IPS-11a (cell line): Measurements from ENCODE around the gene TCF20.

Source experiments
- H3K4me3 ChIP-seq: one replicate; pipeline ENCODE4 v1.5.1; 2013; ENCODE audit warnings: low read depth, low read length, control low read depth

Gene TCF20

DNA sequence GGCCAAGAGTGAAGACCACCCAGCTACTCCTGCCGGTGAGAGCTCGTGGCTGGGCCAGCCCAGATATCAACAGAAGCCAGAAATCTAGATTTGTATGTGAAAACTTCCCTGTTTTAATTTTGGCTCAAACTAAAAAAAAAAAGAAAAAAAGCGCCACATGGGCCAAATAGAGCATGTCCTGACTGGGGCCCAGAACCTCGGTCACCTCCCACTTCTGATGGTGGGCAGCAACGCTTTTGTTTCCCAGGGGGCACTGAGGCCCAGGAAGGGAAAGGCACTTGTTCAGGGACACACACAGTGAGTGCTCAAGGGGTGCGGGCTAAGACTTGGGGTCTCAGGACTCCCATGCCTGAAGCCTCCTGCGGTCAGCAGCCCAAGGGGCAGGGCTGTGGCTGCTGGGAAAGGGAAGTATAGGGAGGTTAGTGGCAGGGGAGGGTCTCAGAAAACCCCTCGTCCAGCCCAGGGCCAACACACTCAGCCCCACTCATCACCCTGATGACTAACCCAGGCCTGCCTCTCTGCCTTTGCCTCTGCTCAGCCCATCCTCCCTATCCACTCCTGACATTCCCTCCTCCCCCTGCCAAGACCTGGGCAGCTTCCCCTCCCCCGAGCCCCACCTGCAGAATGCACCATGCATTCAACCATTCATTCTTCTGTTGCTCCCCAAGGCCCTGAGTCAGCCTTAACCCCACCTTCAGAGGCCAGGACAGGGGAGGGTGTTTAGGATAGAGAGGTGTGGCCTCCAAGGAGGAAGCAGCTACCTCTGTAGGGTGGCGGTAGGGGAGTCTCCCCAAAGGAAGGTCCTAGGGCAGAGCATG is 30.0 kb upstream of the TCF20 start:
- no peak overlapping the region for H3K4me3 ChIP-seq

DNA sequence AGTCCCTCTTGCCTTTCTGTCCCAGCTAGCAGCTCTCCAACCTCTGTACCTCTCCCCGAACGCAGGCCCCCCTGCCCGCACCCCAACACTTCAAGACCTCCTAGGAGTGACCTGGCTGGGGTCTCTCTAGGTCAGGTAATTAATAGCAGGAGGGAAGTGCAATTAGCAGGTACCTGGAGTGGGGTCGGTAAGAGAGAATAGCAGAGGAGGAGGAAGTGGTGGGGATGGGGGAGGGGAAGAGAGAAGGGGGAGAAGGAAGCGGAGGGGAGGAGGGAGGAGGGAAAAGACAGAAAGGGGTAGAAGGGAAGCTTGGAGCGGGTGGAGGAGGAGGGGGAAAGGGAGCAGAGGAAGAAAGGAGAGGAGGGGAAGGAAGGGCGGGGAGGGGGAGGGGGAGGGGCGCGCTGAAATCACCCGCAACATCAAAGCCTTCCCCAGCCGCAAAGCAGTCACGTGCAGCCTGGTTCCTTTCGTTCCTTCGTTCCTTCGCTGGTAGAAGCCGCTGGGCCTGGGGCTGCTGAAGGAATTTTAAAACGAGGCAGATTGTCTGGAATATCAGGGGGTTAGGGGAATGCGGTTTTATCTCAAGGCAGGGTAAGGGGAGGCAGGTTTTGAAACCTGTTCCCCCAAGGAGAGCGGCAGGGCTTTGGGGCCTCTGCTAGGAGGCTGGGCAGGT is 29.3 kb upstream of the TCF20 start:
- H3K4me3 ChIP-seq = no peak overlapping the region

DNA sequence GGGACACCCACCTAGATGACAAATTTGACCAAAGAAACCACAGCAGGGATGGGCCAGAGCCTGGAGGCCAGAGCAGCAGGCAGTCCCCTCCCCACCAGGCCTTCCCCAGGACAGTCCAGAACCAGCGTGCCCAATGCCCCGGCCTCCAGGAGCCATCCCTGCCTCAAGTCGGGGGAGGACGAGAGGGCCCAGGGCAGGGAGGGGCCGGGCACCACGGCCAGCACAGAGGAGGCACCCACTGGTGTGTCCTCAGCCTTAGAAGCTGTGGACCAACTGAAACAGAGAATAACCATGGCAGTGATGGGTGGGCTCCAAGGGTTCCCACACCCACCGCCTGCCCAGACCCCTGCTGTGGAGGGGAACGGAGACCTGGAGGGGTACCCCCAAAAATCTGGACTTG is 28.3 kb upstream of the TCF20 start:
- H3K4me3 ChIP-seq = no peak overlapping the region

DNA sequence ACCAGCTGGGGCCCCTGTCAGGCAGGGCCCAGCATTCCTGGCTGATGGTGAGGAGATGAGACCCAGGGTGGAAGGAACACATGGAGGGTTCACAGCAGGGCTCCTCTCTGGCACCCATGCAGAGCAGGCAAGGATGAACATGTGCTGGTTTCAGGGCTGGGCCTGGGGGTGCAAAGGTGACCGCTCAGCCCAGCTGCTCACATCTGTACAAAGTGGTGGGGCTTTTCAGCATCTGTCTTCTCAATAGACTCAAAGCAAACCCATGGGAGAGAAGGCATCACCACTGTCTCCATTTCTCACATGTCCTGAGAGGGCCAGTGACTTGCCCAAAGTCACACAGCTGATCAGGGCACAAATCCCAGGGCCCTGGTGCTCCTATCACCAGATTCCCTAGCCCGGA is 27.3 kb upstream of the TCF20 start:
- H3K4me3 ChIP-seq = no peak overlapping the region

DNA sequence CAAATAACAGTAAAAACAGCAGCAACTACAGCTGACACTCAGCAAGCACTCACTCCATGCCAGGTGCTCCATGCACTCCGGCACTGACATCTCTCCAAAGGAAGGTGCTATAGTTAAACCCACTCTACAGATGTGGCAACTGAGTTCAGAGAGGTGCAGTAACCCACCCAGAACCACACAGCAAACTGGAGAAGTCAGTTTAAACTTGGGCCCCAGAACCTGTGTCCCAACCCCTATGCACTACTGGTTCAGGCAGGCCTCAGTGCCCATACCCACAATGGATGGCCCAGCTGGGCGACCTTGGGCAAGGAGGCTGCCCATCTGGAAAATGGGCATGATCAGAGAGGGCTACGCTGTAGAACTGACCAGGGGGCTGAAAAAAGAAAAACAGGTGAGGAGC is 26.4 kb upstream of the TCF20 start:
- no peak overlapping the region for H3K4me3 ChIP-seq

DNA sequence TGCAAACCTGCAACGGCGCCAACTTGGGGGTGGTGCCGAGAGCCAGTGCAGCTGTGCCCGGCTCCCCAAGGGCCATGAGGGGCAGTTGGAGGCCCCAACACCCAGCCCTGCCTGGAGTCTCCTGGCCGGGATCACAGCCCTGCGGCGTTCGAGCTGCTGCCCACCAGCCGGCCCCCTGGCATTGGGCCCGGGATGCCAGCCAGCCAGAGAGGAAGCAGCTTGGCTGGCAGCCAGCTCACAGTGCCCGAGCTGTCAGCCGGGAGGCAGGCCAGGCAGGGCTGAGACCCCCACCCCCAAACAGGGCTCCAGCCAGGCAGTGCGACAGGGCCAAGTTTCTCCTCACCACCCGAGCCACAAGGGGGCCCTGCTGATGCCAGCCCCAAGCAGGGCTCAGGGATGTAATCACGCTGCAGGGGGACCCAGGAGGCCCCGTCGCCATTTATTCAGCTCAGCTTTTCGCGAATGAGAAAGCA is 26.0 kb upstream of the TCF20 start:
- no peak overlapping the region for H3K4me3 ChIP-seq

DNA sequence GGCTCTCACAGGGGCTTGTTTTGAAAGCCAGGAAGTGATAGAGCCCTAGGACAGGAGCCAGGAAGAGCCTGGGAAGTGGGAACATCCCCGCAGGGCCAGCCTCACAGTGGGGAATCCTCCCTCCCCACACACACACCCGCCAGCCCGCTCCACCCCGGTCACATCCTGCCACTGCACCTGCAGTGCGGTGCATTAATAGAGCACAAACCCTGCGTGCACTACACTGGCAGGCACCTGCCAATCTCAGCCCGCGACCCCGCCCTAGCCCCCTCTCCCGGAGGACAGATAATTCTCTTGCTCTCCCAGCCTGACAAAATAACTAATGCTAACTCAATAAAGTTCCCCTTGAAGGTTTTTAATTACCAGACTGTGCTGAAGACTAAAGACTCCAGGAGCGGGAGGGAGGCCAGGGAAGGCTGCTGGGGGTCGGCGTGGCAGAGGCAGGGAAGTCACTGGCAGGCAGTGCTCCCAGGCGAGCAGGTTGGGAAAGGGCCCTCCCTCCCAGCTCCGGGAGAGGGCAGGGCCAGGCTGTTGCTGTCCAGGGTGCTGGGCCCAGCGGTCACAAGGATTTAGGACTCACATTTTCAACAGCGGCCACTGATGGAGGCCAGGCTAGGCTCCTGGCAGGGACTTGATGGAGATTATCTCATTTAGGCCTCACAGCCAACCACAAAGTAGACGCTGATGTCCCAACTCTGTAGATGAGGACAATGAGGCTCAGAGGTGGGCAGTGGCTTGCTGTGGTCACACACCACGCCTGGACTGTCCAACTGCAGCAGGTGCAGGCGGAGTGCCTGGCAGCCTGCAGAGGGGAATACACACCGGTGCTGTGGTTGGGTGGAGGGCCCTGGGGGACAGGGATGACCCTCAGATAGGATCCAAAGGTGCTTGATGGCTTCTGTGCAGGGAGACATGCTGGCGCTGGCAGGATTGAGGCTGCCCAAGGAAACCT is 23.9 kb upstream of the TCF20 start:
- no peak overlapping the region for H3K4me3 ChIP-seq

DNA sequence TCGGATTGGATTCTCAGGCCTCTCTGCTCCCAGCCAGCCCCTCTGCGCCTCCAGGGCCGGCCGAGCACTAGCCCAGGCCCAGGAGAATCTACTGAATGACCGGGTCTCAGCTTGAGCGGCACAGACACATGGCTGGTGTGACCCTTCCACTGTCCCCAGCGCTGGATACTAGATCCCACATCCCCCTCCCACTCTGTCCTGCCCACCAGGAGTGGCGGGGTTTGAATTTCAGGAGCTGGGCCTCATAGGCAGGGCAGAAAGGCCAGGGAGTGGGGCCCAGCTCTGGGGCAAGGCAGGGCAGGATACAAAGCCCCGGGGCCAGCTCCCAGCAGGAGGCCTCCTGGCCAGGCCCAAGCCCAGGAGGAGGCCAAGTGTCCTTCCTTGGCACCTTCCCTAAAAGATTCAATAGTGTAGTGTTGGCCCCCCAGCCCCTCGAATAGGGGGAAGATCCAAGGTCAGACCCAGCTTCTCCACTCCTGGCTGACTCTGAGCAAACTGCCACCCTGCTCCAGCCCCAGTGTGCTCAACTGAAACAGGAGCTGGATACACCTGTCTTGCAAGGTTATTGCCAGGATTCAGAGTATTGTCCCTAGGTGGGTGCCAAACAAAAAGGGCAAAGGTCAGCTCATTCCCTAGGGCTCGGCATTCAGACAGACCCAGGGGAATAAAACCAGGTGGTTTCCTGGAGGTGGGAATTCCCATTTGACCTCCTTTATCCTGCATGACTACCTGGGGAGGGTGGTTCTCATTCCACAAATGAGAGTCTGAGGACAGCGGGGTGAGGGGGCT is 22.5 kb upstream of the TCF20 start:
- no peak overlapping the region for H3K4me3 ChIP-seq

DNA sequence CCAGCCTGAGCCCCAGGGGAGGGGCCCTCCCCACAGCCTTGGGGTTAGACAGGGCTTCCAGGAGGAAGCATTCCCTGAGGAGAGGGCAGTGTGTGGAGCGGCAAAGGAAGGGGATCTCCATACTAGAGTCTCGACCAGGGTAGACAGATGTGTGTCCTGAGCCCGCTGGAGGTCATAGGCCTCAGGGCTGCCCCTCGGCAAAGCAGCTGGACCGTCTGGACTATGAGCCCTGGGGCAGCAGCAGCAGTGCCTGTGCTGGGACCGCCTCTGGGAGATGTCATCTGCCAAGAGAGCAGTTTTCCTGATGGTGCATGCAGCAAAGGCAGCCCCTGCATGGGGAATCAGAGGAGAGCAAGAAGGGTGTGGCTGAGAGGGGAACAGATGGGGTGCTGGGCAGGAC is 20.8 kb upstream of the TCF20 start:
- H3K4me3 ChIP-seq = no peak overlapping the region

DNA sequence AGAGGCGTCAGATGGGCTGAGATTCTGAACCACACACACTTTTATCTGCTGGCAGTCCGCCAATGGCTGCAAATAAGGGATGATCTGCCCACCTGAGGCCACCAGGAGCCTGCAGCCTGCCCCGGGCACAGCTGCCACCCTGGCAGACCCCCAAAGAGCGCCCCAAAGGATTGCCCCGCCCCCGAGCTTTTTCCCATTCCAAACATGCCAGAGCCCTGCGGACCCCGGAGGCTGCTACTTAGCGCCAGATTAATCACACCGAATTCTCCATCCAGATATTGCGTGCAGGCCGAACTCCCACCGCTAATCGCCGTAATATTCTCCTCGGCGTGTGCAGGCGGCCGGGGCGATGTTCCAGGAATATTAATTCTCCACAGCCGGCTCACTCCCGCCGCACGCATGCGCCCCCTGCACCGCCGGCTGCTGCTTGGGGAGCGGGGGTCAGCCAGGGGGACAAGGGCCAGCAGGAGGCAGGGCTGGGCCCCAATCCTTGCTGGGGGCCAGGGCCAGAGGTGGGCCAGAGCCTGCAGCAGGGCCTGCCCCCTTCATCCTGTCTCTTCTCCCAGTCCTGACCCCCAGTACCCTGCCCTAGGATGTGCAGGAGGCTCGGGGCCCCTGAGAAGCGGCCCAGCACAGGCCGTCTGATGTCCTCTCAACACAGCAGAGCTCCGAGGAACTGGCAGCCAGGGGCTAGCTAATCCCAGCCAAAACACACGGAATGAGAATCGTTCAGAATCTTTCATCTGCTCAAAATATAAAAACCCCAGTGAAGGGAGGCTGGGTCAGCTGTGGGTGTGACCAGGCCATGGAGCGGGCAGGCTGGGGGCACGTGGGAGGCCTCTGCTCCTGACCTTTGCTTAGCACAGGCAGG is 19.5 kb upstream of the TCF20 start:
- H3K4me3 ChIP-seq = no peak overlapping the region

DNA sequence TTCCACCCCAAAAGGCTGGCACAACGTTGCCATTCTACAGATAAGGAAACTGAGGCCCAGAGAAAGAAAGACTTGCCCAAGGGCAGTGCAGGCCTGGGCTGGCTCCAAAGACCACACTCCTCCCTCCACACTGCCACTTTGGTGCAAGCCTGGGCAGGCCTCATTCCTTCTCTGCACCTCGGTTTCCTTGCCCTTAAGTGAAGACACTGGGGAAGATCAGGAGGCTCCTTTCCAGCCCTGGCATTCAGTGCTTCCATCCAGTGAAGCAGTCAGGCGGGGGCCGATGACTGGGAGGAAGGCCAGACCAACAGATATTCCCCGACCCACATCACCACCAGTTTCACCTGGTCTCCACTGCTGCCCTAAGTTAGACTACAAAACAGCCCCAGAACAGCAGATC is 18.3 kb upstream of the TCF20 start:
- H3K4me3 ChIP-seq = no peak overlapping the region

DNA sequence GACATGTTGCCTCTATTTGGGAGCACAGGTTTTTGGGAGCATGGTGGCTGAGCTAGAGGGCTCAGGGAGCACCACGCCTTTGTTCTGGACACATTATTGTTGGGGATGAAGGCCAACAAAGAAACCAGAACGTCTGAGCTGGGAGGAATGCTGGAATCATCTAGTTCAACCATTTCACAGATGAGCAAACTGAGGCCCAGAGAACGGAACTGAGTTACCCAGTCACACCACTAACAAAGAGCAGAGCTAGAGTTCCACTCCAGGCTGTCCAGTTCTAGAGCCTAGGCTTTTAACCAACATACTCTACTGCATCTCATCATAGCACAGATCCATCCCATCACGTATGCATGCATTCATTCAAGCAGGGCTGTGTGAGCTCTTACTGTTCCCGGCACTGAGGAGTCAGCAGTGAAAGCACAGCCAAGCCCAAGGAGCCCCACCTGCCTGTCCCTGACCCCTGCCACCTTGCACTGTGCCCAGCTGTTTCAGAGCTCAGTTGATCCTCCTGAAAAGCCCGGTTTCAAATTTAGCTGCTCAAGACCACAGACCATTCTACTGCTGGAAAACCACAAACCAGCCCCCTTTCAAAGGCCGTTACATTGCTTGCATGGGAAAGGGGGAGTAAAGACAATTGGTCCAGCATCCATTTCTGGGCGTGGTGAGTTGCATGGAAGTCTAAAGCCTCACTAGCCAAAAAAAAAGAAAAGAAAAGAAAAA is 16.9 kb upstream of the TCF20 start:
- no peak overlapping the region for H3K4me3 ChIP-seq

DNA sequence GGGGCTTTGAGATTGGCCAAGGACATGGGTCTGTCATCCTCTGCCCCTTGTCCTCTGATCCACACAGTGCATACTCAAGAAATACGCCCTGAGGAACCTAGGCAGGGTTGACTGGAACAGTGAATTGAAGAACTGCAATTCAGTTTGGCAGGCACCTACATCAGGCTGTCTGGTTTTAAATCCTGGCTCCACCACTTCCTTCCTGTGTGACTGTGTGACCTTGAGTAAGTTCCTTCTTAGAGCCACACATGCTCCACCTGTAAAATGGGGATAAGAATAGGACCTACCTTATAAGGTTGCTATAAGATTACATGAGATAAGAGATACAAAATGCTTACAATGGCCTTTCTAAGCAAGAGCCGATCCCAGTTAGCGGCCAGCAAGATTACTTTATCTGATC is 15.8 kb upstream of the TCF20 start:
- no peak overlapping the region for H3K4me3 ChIP-seq

DNA sequence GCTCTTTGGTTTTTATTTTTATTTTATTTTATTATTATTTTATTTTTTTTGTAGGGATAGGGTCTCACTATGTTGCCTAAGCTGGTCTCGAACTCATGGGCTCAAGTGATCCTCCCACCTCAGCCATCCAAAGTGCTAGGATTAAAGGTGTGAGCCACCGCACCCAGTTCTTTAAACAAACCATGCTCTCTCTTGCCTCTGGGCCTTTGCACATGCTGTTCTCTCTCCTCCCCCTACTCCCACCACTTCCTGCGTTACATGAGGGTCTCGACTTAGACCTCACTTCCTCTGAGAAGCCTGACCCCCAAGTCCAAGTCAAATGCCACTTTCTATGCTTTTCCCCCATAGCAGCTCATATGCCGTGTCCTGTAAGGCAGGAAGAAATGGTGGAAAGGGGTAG is 15.2 kb upstream of the TCF20 start:
- no peak overlapping the region for H3K4me3 ChIP-seq

DNA sequence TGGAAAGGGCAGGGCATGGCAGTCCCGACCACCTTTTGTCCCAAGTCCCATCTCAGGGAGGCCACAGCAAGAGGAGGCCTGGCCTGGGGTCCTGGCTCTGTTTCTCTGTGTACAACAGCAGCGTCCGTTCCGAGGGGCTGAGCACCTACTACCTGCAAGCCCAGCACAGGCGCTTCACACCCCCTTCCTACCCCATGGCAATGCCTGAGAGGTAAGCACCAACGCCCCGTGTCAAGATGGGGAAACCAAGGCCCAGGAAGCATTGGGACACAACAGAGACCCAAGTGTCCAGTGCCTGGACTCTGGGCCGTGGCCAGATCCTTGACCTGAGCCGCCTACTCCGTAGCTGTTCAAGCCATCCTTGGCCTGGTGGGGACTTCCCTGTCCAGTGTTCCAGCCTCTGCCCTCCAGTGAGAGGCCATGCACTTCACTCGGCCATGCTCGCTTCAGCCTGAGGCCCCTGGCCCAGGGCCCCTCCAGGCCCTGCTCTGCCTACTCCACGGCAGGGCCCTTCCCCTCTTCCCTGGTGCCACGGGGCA is 14.3 kb upstream of the TCF20 start:
- no peak overlapping the region for H3K4me3 ChIP-seq

DNA sequence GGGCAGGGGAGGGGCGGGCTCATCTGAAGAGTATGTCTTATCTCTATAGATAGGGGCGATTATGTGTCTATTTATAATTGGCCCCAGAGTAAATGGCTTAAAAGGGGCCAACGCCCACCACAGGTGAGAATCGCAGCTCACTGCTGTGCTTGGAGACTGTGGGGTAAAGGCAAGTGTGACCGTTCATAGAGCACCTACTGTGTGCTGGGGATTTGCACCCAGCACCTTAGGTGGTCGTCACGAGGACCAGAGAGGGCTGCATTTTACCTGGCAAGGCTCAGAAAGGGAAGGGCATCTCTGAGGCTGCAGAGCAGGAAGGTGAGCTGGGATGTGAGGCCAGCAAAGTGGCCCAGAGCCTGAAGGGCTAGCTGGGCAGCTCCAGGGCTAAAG is 13.7 kb upstream of the TCF20 start:
- no peak overlapping the region for H3K4me3 ChIP-seq

DNA sequence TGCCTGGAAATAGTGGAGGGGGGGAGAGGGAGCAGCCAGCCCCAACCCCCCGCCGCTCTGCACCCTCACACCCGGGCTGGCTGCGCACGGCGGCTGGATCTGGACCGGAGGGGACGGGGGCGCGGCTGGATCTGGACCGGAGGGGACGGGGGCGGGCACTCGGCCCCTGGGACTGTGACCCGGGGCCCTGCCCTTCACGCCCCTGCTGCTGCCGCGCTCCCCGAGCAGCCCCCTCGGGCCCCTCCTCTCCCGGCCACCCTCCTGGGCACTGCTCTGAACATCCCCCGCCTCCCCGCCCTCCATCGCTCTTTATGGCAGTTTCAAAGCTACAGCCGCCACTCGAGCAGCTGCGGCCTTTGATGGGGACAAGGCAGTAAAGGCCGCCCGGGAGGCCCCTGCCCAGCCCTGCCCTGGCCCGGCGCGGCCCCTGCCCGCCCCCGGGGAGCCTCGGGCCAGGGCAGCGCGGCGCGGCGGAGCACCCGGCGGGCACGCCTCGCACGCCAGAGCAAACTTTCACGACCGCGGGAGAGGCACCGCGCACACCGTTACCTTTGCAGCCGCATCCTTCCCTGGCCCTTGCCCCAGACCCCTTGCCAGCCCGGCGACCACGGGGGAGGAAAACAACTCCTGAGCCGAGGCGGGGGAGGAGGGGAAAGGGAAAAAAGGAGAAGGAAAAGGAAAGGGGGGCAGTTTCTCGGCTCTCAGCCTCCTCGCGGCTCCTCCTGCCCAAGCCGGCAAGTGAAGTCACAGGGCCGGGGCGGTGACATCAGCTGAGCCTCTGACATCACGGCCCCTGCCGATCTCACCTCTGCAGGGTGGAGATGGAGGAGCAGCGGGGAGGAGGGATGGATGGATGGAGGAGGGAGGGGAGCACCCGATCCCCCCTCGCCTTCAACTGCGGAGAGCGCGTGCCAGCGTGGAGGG is 13.1 kb upstream of the TCF20 start:
- peak overlapping the region; percentile 2 for H3K4me3 ChIP-seq

DNA sequence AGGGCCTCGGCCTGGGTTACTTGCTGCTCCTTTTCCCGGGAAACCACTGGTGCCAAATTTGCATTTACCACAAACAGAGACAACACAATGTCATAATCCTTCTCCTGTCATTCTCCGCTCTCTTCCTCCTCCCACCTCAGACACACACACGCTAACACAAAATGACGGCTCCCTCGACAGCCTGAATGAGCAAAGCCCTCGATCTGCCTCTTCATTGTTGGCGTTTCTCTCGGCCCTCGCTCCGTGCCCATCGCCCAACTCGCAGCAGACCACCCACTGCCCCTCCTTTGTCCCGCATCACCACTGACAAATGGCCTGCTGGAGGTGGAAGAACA is 12.5 kb upstream of the TCF20 start:
- no peak overlapping the region for H3K4me3 ChIP-seq
